ENCODE data around the gene AK3. TPM values are rescaled to one million over a fixed set of nuclear protein-coding genes. Genes with fewer than 3 reads are reported as not detected.

AK3 gene
- polyA plus RNA-seq, 3 donors: 3.7 to 14.5 (median 13.8) TPM

- H3K36me3 ChIP-seq (replicated peaks in 1 of 2; ENCODE audit: control insufficient read depth in 1 of 2, insufficient read depth in 2 of 2, low read length in 2 of 2): no peaks in the 10 kb centered on the region
- Mint-ChIP-seq H3K27me3 (ENCODE audit: low read depth in 3 of 3) (peaks cover 24 to 36% (median 27%) of the 10 kb centered on the region in 3 donors), H3K27ac (no peak overlapping the region), H3K4me1 (peaks cover 14% of the 10 kb centered on the region), H3K36me3 (no peaks in the 10 kb centered on the region), H3K9me3 (no peaks in the 10 kb centered on the region), H3K4me3 (no peak overlapping the region)
- H4K20me1 ChIP-seq (ENCODE audit: insufficient read depth, low read length): no peaks in the 10 kb centered on the region
- intact Hi-C loops (cut with micrococcal nuclease): loop anchor here in 1 of 2 donors (10.0 kb wide), 3 partner anchors 74 to 314 kb away; partner anchors contain the start of genes AK3, JAK2 and RCL1
- peaks cover 14% of the 10 kb centered on the region in 2 donors for H3K27me3 ChIP-seq (ENCODE audit: control insufficient read depth in 2 of 2, insufficient read depth in 2 of 2, low read length in 2 of 2)
- H2AFZ ChIP-seq (ENCODE audit: insufficient read depth, low read depth, low read length, poor library complexity, severe bottlenecking): no peak overlapping the region
- no peaks in the 10 kb centered on the region for H3K9me3 ChIP-seq (replicated peaks in 1 of 2; ENCODE audit: control insufficient read depth in 1 of 2, insufficient read depth in 1 of 2, low read length in 2 of 2)
- no peaks in the 10 kb centered on the region for H3K79me2 ChIP-seq (ENCODE audit: insufficient read depth, low read length)
- TF ChIP-seq CTCF (IDR thresholded peaks at IDR 0.05): no peak
- H3K4me1 ChIP-seq (ENCODE audit: control insufficient read depth in 1 of 2, insufficient read depth in 2 of 2, low read length in 2 of 2): peaks cover 5 to 12% of the 10 kb centered on the region in 2 donors
- WGBS (ENCODE audit: insufficient coverage): no CpG with 5 or more reads among the region's 3 CpGs
- no peak overlapping the region for H3K27ac ChIP-seq (ENCODE audit: low read depth in 1 of 2, low read length in 2 of 2)
- H3K9ac ChIP-seq (ENCODE audit: insufficient read depth, low read length, poor library complexity, severe bottlenecking): no peak overlapping the region
- H3K4me2 ChIP-seq (replicated peaks; ENCODE audit: extremely low read depth, low read length, poor library complexity, severe bottlenecking): no peak overlapping the region
- H3K4me3 ChIP-seq (replicated peaks in 1 of 3; ENCODE audit: low read depth in 2 of 3, low read length in 3 of 3): no peak overlapping the region
- DNase-seq: no peak
Observed at GRCh38 chr9:4670591-4670990, 70.4 kb downstream of the AK3 start.

- no peak overlapping the region for H3K4me3 ChIP-seq (replicated peaks in 1 of 3; ENCODE audit: low read depth in 2 of 3, low read length in 3 of 3)
- H3K4me2 ChIP-seq (replicated peaks; ENCODE audit: extremely low read depth, low read length, poor library complexity, severe bottlenecking): no peak overlapping the region
- H3K4me1 Mint-ChIP-seq: peaks cover 21% of the 10 kb centered on the region
- no peaks in the 10 kb centered on the region for H3K9me3 ChIP-seq (replicated peaks in 1 of 2; ENCODE audit: control insufficient read depth in 1 of 2, insufficient read depth in 1 of 2, low read length in 2 of 2)
- no peaks in the 10 kb centered on the region for H4K20me1 ChIP-seq (ENCODE audit: insufficient read depth, low read length)
- H3K27ac ChIP-seq (ENCODE audit: low read depth in 1 of 2, low read length in 2 of 2): no peak overlapping the region
- H3K4me3 Mint-ChIP-seq: no peak overlapping the region
- no peaks in the 10 kb centered on the region for H3K36me3 ChIP-seq (replicated peaks in 1 of 2; ENCODE audit: control insufficient read depth in 1 of 2, insufficient read depth in 2 of 2, low read length in 2 of 2)
- H3K79me2 ChIP-seq (ENCODE audit: insufficient read depth, low read length): no peaks in the 10 kb centered on the region
- no peak for DNase-seq
- peaks cover 5 to 12% of the 10 kb centered on the region in 2 donors for H3K4me1 ChIP-seq (ENCODE audit: control insufficient read depth in 1 of 2, insufficient read depth in 2 of 2, low read length in 2 of 2)
- peaks cover 14% of the 10 kb centered on the region in 2 donors for H3K27me3 ChIP-seq (ENCODE audit: control insufficient read depth in 2 of 2, insufficient read depth in 2 of 2, low read length in 2 of 2)
- H3K36me3 Mint-ChIP-seq: no peaks in the 10 kb centered on the region
- H2AFZ ChIP-seq (ENCODE audit: insufficient read depth, low read depth, low read length, poor library complexity, severe bottlenecking): no peak overlapping the region
- intact Hi-C loops (cut with micrococcal nuclease): loop anchor here in 1 of 2 donors (10.0 kb wide), 3 partner anchors 75 to 315 kb away; partner anchors contain the start of genes AK3, JAK2 and RCL1
- no peaks in the 10 kb centered on the region for H3K9me3 Mint-ChIP-seq
- peaks cover 25 to 37% (median 28%) of the 10 kb centered on the region in 3 donors for H3K27me3 Mint-ChIP-seq (ENCODE audit: low read depth in 3 of 3)
- no peak overlapping the region for H3K27ac Mint-ChIP-seq
- TF ChIP-seq CTCF (IDR thresholded peaks at IDR 0.05): no peak
- H3K9ac ChIP-seq (ENCODE audit: insufficient read depth, low read length, poor library complexity, severe bottlenecking): no peak overlapping the region
Observed at GRCh38 chr9:4669890-4670289, 71.1 kb downstream of the AK3 start.
